IMR-90 (cell line): ENCODE results near the gene PRPS2. TPM values are rescaled to one million over a fixed set of nuclear protein-coding genes. Genes with fewer than 3 reads are reported as not detected.

ENCODE experiments used
- ATAC-seq: fragments of 200-7000 bp; cut with Tn5 transposase; 2 replicates; pipeline ENCODE4 v1.9.1; 2020; ENCODE audit warnings: low read depth, mild to moderate bottlenecking, moderate library complexity
- BruUV-seq: library from RNA; stranded (reverse); fragments of 400-500 nt; replicated peaks from 2 replicates; lab custom pipeline; 2021; lab: Mats Ljungman, UMichigan
- CTCF ChIA-PET: fragments of 300-600 bp; formaldehyde crosslinking; extraction: SDS; loops from one replicate; lab custom pipeline; 2021; ENCODE audit warnings: antibody characterized with exemption; lab: Yijun Ruan, JAX
- POLR2A ChIA-PET: fragments of 300-600 bp; sonication (Branson Sonifier 250); formaldehyde crosslinking; loops from one replicate; lab custom pipeline; 2022; ENCODE audit warnings: antibody characterized with exemption; ENCODE audit not compliant: unreplicated experiment; lab: Charles Lee
- DNase-seq: peaks from one replicate; pipeline ENCODE4 v3.0.0; 2013
- H2AFZ ChIP-seq: replicated peaks from 2 replicates; pipeline ENCODE3; 2013; ENCODE audit warnings: low read length, mild to moderate bottlenecking; ENCODE audit not compliant: poor library complexity
- H2AK5ac ChIP-seq: 2 replicates; pipeline ENCODE4 v1.6.1; 2013; ENCODE audit warnings: low read depth, low read length, inconsistent platforms
- H2AK9ac ChIP-seq: replicated peaks from 2 replicates; pipeline ENCODE3; 2013; ENCODE audit warnings: mild to moderate bottlenecking, low read depth, low read length, moderate library complexity; ENCODE audit not compliant: poor library complexity
- H2BK120ac ChIP-seq: 2 replicates; pipeline ENCODE4 v1.6.1; 2013; ENCODE audit warnings: low read depth, low read length, inconsistent platforms
- H2BK15ac ChIP-seq: 3 replicates; pipeline ENCODE4 v1.6.1; 2013; ENCODE audit warnings: low read depth, low read length, inconsistent platforms
- H2BK20ac ChIP-seq: 2 replicates; pipeline ENCODE4 v1.6.1; 2013; ENCODE audit warnings: low read depth, mild to moderate bottlenecking, inconsistent platforms, low read length, moderate library complexity
- H2BK5ac ChIP-seq: 2 replicates; pipeline ENCODE4 v1.6.1; 2013; ENCODE audit warnings: mild to moderate bottlenecking, low read depth, low read length, inconsistent platforms; ENCODE audit not compliant: poor library complexity, severe bottlenecking
- H3K14ac ChIP-seq: replicated peaks from 2 replicates; pipeline ENCODE4 v1.6.1; 2013; ENCODE audit warnings: low read depth, low read length, inconsistent platforms
- H3K18ac ChIP-seq: 2 replicates; pipeline ENCODE4 v1.6.1; 2013; ENCODE audit warnings: low read depth, low read length, control low read depth
- H3K23ac ChIP-seq: 2 replicates; pipeline ENCODE4 v1.6.1; 2013; ENCODE audit warnings: low read depth, low read length, inconsistent platforms
- H3K27ac ChIP-seq: 2 replicates; pipeline ENCODE4 v1.5.1; 2013; ENCODE audit warnings: mild to moderate bottlenecking, control low read depth, low read length; ENCODE audit not compliant: insufficient read depth
- H3K27me3 ChIP-seq: 2 replicates; pipeline ENCODE4 v1.6.1; 2013; ENCODE audit warnings: low read length; ENCODE audit not compliant: control insufficient read depth, insufficient read depth
- H3K36me3 ChIP-seq: 2 replicates; pipeline ENCODE4 v1.6.1; 2013; ENCODE audit warnings: low read length, mixed read lengths; ENCODE audit not compliant: control insufficient read depth, insufficient read depth
- H3K4ac ChIP-seq: 2 replicates; pipeline ENCODE4 v1.6.1; 2013; ENCODE audit warnings: low read depth, low read length, inconsistent platforms
- H3K4me1 ChIP-seq: 2 replicates; pipeline ENCODE4 v1.6.1; 2013; ENCODE audit warnings: low read length, mixed read lengths; ENCODE audit not compliant: control insufficient read depth, insufficient read depth
- H3K4me2 ChIP-seq: 2 replicates; pipeline ENCODE4 v1.6.1; 2013; ENCODE audit warnings: low read depth, mild to moderate bottlenecking, control low read depth, low read length, moderate library complexity
- H3K4me3 ChIP-seq: 2 replicates; pipeline ENCODE4 v1.5.1; 2013; ENCODE audit warnings: low read depth, mild to moderate bottlenecking, control low read depth, low read length, moderate library complexity; ENCODE audit not compliant: insufficient read depth
- H3K56ac ChIP-seq: 2 replicates; pipeline ENCODE4 v1.6.1; 2013; ENCODE audit warnings: low read length, inconsistent platforms; ENCODE audit not compliant: insufficient read depth; ENCODE audit errors: extremely low read depth
- H3K79me1 ChIP-seq, 2 experiments: 2 replicates each; pipeline ENCODE4 v1.6.1; 2013; ENCODE audit warnings: low read length in 2 of 2, inconsistent platforms in 1 of 2, low read depth in 1 of 2
- H3K9ac ChIP-seq: 2 replicates; pipeline ENCODE4 v1.6.1; 2013; ENCODE audit warnings: low read depth, low read length, control low read depth
- H3K9me1 ChIP-seq: 2 replicates; pipeline ENCODE4 v1.6.1; 2013; ENCODE audit warnings: low read length, inconsistent platforms; ENCODE audit not compliant: insufficient read depth
- H3K9me3 ChIP-seq: 2 replicates; pipeline ENCODE4 v1.6.1; 2013; ENCODE audit warnings: low read length; ENCODE audit not compliant: control insufficient read depth, insufficient read depth
- H4K20me1 ChIP-seq: 2 replicates; pipeline ENCODE4 v1.6.1; 2013; ENCODE audit warnings: low read length, inconsistent platforms; ENCODE audit not compliant: insufficient read depth
- H4K5ac ChIP-seq: 2 replicates; pipeline ENCODE4 v1.6.1; 2013; ENCODE audit warnings: mild to moderate bottlenecking, low read depth, low read length, control low read depth
- H4K8ac ChIP-seq, 2 experiments: 2 replicates each; pipeline ENCODE4 v1.6.1; 2013; ENCODE audit warnings: low read depth in 2 of 2, low read length in 2 of 2, control low read depth in 1 of 2, inconsistent platforms in 1 of 2
- H4K91ac ChIP-seq: 2 replicates; pipeline ENCODE4 v1.6.1; 2013; ENCODE audit warnings: low read depth, low read length, inconsistent platforms; ENCODE audit not compliant: insufficient read depth
- ELK1 ChIP-seq: fragments of 150-350 bp; IDR thresholded peaks from 2 replicates; pipeline ENCODE4 v1.6.1; 2016; ENCODE audit warnings: low read depth, mild to moderate bottlenecking, low read length, moderate library complexity, borderline replicate concordance
- MAFK ChIP-seq: IDR thresholded peaks from 2 replicates; pipeline ENCODE4 v1.6.1; 2012; ENCODE audit warnings: low read depth, low read length, improper control_type of control experiment
- MXI1 ChIP-seq: IDR thresholded peaks from 2 replicates; pipeline ENCODE4 v1.6.1; 2012; ENCODE audit warnings: low read depth, mild to moderate bottlenecking, low read length, moderate library complexity, borderline replicate concordance
- NFE2L2 ChIP-seq: fragments of 150-350 bp; IDR thresholded peaks from 2 replicates; pipeline ENCODE4 v1.6.1; 2016; ENCODE audit warnings: low read depth, mild to moderate bottlenecking, low read length
- POLR2A ChIP-seq: IDR thresholded peaks from 2 replicates; pipeline ENCODE4 v1.6.1; 2012; ENCODE audit warnings: mild to moderate bottlenecking, low read depth, low read length
- RCOR1 ChIP-seq: IDR thresholded peaks from 2 replicates; pipeline ENCODE4 v1.6.1; 2012; ENCODE audit warnings: mild to moderate bottlenecking, low read length, improper control_type of control experiment; ENCODE audit not compliant: insufficient replicate concordance
- USF2 ChIP-seq: fragments of 150-350 bp; IDR thresholded peaks from 2 replicates; pipeline ENCODE4 v1.6.1; 2017; ENCODE audit warnings: mild to moderate bottlenecking, antibody characterized with exemption, low read length, low read depth
- WGBS, 2 experiments: methylation state at CpG; one replicate each; pipeline versions ENCODE4 v1.1.5 to v1.1.7; 2013; ENCODE audit warnings: missing lambda C conversion rate in 2 of 2; ENCODE audit not compliant: insufficient read length in 1 of 2; ENCODE audit errors: extremely low coverage in 2 of 2; 5-methylcytosine and 5-hydroxymethylcytosine counted together
- dilution Hi-C: fragments of 300-500 bp; cut with HindIII; formaldehyde crosslinking; loops from one replicate; pipeline ENCODE4 v1.14.3; 2018; ENCODE audit warnings: low sequenced_read_pairs; ENCODE audit not compliant: unreplicated experiment
- in situ Hi-C: fragments of 300-500 bp; cut with MboI; formaldehyde crosslinking; loops from 3 replicates; pipeline ENCODE4 v1.14.3; 2019; ENCODE audit warnings: low sequenced_read_pairs, inconsistent platforms, mixed read lengths
- intact Hi-C: fragments of 100-400 bp; cut with micrococcal nuclease; formaldehyde crosslinking; loops from 2 replicates; pipeline ENCODE4 v1.10.0; 2022
- polyA plus RNA-seq, 3 experiments: library from polyadenylated mRNA; depleted of rRNA; stranded (reverse); fragments of >200 nt; gene quantifications; 2 replicates each; pipeline ENCODE4 v1.2.3, GENCODE V29; 2012; ENCODE audit warnings: low replicate concordance in 1 of 3
- total RNA-seq: library from RNA; depleted of rRNA; stranded (reverse); fragments of >200 nt; gene quantifications from 2 replicates; pipeline ENCODE4 v1.2.3, GENCODE V29; 2012

Gene PRPS2
- total and polyA plus RNA-seq, 2 of the 4 experiments (the other 2 are of a cell fraction), result 20.4 to 48.0 TPM

- dilution Hi-C loops, result no loop called here
- no peak overlapping the region for H2BK120ac ChIP-seq
Measured at GRCh38 chrX:12825801-12826200, 34.6 kb downstream of the PRPS2 start.

More at GRCh38 chrX:12825801-12826200, 34.6 kb downstream of the PRPS2 start:
- Histone ChIP-seq H3K4me2 (no peak overlapping the region), H2BK20ac (no peak overlapping the region), H2BK5ac (no peak overlapping the region), H4K8ac (no peak overlapping the region), H4K5ac (no peak overlapping the region), H3K27me3 (no peaks in the 10 kb centered on the region), H3K36me3 (peaks cover 3% of the 10 kb centered on the region), H3K14ac (no peak overlapping the region), H3K23ac (no peak overlapping the region), H3K9me3 (no peaks in the 10 kb centered on the region), H2BK15ac (no peak overlapping the region), H3K4ac (no peak overlapping the region), H3K9ac (no peak overlapping the region), H4K20me1 (no peaks in the 10 kb centered on the region), H2AK5ac (no peak overlapping the region), H3K4me1 (no peaks in the 10 kb centered on the region), H4K91ac (no peak overlapping the region), H2AFZ (no peak overlapping the region), H3K18ac (no peak overlapping the region), H3K79me1 (no peaks in the 10 kb centered on the region), H3K4me3 (no peak overlapping the region), H3K27ac (no peak overlapping the region), H3K56ac (no peak overlapping the region), H2AK9ac (no peak overlapping the region), H3K9me1 (no peaks in the 10 kb centered on the region)
- intact Hi-C loops, result no loop called here
- POLR2A ChIA-PET, result no interaction called here
- CTCF ChIA-PET, result no interaction called here
- ATAC-seq, result no peak
- 54% methylated on average over 3 of the region's 8 CpGs; no CpG with 5 or more reads in 1 of the 2 experiments for WGBS, 2 experiments
- in situ Hi-C loops, result no loop called here
- DNase-seq, result peak; percentile 3
- TF ChIP-seq POLR2A (no peak), USF2 (no peak), NFE2L2 (no peak), RCOR1 (no peak), ELK1 (no peak), MXI1 (no peak), MAFK (no peak)
- BruUV-seq, result no TSS peak
